HepG2 (cell line): Measurements from ENCODE around the gene ATP6V0D1. TPM values are rescaled to one million over a fixed set of nuclear protein-coding genes. Genes with fewer than 3 reads are reported as not detected.

Experiments
- MTF1 ChIP-seq: sonication (generic); formaldehyde crosslinking; IDR thresholded peaks from 2 replicates; pipeline ENCODE4 v1.5.0; 2020; ENCODE audit warnings: missing genetic modification reagents
- NR3C1 ChIP-seq: sonication (generic); formaldehyde crosslinking; IDR thresholded peaks from 2 replicates; pipeline ENCODE4 v1.4.0; 2020; ENCODE audit warnings: missing genetic modification reagents
- REXO4 ChIP-seq: sonication (generic); formaldehyde crosslinking; IDR thresholded peaks from 2 replicates; pipeline ENCODE4 v1.8.0; 2022; ENCODE audit warnings: missing genetic modification reagents, mild to moderate bottlenecking, borderline replicate concordance
- SOX6 ChIP-seq, 2 experiments: fragments of 450-650 bp in 1 of 2; sonication (generic) in 1 of 2; formaldehyde crosslinking in 1 of 2; IDR thresholded peaks; 2 replicates each; pipeline versions ENCODE4 v1.4.0 to v1.6.1; 2017 to 2020; ENCODE audit warnings: antibody characterized with exemption in 1 of 2, mild to moderate bottlenecking in 1 of 2, missing genetic modification reagents in 1 of 2
- ZNF75D ChIP-seq: sonication (generic); formaldehyde crosslinking; IDR thresholded peaks from 2 replicates; pipeline ENCODE4 v1.8.1; 2023; ENCODE audit warnings: missing genetic modification reagents, mild to moderate bottlenecking, borderline replicate concordance
- ZNF883 ChIP-seq: sonication (generic); formaldehyde crosslinking; IDR thresholded peaks from 2 replicates; pipeline ENCODE4 v1.5.1; 2020; ENCODE audit warnings: mild to moderate bottlenecking, missing genetic modification reagents; ENCODE audit errors: not compliant biosample characterization
- polyA plus RNA-seq, 8 experiments: library from polyadenylated mRNA; depleted of rRNA in 3 of 8; stranded (reverse) in 7 of 8; unstranded in 1 of 8; fragments of >200 nt; fragmentation: Illumina TruSeq in 4 of 8; extraction: Trizol in 4 of 8; gene quantifications; 2 replicates each; pipeline versions ENCODE4 v1.2.1 to v1.2.3, GENCODE V29; 2011 to 2016; ENCODE audit warnings: low read depth in 4 of 8, missing spikeins in 1 of 8, mixed read lengths in 1 of 8; ENCODE audit not compliant: insufficient read depth in 1 of 8
- total RNA-seq, 5 experiments: library from RNA; depleted of rRNA; stranded (reverse); fragments of >200 nt; fragmentation: Illumina TruSeq; extraction: Trizol; gene quantifications; 2 replicates each; pipeline ENCODE4 v1.2.3, GENCODE V29; 2016; ENCODE audit warnings: low read depth in 1 of 5
- TF ChIP-seq, protein P1 (sequence below): sonication (generic); formaldehyde crosslinking; IDR thresholded peaks from 2 replicates; pipeline ENCODE4 v1.4.0; 2020; ENCODE audit warnings: mild to moderate bottlenecking, low read depth, missing genetic modification reagents
- TF ChIP-seq, protein P2 (sequence below): sonication (generic); formaldehyde crosslinking; IDR thresholded peaks from 2 replicates; pipeline ENCODE4 v1.8.0; 2022; ENCODE audit warnings: mild to moderate bottlenecking, missing genetic modification reagents; ENCODE audit not compliant: insufficient replicate concordance
- TF ChIP-seq, protein P3 (sequence below): sonication (generic); formaldehyde crosslinking; IDR thresholded peaks from 2 replicates; pipeline ENCODE4 v1.4.0; 2020; ENCODE audit warnings: missing genetic modification reagents; ENCODE audit errors: not compliant biosample characterization
- TF ChIP-seq, protein P4 (sequence below): sonication (generic); formaldehyde crosslinking; IDR thresholded peaks from 2 replicates; pipeline ENCODE4 v1.4.0; 2020; ENCODE audit warnings: low read depth, missing genetic modification reagents
- TF ChIP-seq, protein P5 (sequence below): sonication (generic); formaldehyde crosslinking; IDR thresholded peaks from 2 replicates; pipeline ENCODE4 v1.5.0; 2020; ENCODE audit warnings: missing genetic modification reagents
- TF ChIP-seq, protein P6 (sequence below): sonication (generic); formaldehyde crosslinking; IDR thresholded peaks from 2 replicates; pipeline ENCODE4 v1.4.0; 2020; ENCODE audit warnings: missing genetic modification reagents, borderline replicate concordance
- TF ChIP-seq, protein P7 (sequence below): sonication (generic); formaldehyde crosslinking; conservative IDR thresholded peaks from 2 replicates; pipeline ENCODE4 v1.8.0; 2022; ENCODE audit warnings: missing genetic modification reagents

The ATP6V0D1 gene
- total and polyA plus RNA-seq, 2 of the 13 experiments (the other 11 are each of a cell fraction or from before 2014, with no cell fraction given): 51.1 to 61.3 TPM

DNA sequence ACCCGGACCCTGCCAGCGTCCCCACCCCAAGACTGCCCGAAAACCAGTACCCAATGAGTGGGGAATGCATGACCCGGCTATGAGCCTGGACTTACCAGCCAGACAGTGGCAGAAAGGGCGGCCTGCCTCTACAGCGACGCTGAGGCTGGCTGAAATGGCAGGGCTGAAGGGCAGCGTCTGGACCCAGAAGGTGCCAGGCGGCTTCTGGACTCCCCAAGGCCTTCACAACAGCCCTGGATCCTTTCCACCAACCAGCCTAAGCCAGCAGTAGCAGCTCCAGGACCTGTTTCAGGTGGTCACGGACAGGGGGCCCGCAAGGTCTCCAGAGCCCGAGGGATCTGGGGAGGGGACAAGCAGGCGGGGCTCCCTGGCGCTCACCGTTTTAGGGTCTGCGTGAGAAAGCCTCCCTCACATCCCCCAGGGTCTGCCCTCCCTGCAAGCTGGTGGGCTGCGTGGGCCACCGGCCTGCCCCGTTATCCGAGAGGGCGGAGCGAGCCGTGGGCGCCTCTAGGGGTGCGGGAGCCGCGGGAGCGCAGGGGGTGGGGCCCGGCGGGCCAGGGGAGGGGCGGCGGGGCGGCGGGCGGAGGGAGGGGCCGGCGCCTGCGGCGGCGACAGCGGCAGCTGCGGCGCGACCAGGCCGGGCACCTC is 47.4 kb upstream of the ATP6V0D1 start, which contains the start of gene RIPOR1 (continued):
- TF ChIP-seq MTF1 (CRISPR knock-in tag) (no peak), ZNF883 (CRISPR knock-in tag) (no peak), SOX6 (IDR thresholded peaks at IDR 0.05) (no peak), SOX6 (CRISPR knock-in tag; IDR thresholded peaks at IDR 0.05) (no peak), ZNF75D (no peak), NR3C1 (CRISPR knock-in tag) (no peak), REXO4 (CRISPR knock-in tag) (no peak)
- TF ChIP-seq, protein P1, sequence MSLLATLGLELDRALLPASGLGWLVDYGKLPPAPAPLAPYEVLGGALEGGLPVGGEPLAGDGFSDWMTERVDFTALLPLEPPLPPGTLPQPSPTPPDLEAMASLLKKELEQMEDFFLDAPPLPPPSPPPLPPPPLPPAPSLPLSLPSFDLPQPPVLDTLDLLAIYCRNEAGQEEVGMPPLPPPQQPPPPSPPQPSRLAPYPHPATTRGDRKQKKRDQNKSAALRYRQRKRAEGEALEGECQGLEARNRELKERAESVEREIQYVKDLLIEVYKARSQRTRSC (CRISPR knock-in tag): no peak
- TF ChIP-seq, protein P2, sequence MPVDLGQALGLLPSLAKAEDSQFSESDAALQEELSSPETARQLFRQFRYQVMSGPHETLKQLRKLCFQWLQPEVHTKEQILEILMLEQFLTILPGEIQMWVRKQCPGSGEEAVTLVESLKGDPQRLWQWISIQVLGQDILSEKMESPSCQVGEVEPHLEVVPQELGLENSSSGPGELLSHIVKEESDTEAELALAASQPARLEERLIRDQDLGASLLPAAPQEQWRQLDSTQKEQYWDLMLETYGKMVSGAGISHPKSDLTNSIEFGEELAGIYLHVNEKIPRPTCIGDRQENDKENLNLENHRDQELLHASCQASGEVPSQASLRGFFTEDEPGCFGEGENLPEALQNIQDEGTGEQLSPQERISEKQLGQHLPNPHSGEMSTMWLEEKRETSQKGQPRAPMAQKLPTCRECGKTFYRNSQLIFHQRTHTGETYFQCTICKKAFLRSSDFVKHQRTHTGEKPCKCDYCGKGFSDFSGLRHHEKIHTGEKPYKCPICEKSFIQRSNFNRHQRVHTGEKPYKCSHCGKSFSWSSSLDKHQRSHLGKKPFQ (CRISPR knock-in tag): no peak
- TF ChIP-seq, protein P3, sequence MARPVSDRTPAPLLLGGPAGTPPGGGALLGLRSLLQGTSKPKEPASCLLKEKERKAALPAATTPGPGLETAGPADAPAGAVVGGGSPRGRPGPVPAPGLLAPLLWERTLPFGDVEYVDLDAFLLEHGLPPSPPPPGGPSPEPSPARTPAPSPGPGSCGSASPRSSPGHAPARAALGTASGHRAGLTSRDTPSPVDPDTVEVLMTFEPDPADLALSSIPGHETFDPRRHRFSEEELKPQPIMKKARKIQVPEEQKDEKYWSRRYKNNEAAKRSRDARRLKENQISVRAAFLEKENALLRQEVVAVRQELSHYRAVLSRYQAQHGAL (CRISPR knock-in tag): no peak
- TF ChIP-seq, protein P4, sequence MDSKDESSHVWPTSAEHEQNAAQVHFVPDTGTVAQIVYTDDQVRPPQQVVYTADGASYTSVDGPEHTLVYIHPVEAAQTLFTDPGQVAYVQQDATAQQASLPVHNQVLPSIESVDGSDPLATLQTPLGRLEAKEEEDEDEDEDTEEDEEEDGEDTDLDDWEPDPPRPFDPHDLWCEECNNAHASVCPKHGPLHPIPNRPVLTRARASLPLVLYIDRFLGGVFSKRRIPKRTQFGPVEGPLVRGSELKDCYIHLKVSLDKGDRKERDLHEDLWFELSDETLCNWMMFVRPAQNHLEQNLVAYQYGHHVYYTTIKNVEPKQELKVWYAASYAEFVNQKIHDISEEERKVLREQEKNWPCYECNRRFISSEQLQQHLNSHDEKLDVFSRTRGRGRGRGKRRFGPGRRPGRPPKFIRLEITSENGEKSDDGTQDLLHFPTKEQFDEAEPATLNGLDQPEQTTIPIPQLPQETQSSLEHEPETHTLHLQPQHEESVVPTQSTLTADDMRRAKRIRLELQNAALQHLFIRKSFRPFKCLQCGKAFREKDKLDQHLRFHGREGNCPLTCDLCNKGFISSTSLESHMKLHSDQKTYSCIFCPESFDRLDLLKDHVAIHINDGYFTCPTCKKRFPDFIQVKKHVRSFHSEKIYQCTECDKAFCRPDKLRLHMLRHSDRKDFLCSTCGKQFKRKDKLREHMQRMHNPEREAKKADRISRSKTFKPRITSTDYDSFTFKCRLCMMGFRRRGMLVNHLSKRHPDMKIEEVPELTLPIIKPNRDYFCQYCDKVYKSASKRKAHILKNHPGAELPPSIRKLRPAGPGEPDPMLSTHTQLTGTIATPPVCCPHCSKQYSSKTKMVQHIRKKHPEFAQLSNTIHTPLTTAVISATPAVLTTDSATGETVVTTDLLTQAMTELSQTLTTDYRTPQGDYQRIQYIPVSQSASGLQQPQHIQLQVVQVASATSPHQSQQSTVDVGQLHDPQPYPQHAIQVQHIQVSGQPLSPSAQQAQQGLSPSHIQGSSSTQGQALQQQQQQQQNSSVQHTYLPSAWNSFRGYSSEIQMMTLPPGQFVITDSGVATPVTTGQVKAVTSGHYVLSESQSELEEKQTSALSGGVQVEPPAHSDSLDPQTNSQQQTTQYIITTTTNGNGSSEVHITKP (CRISPR knock-in tag): peak; percentile 9; the same call in 1 of the 2 replicates
- TF ChIP-seq, protein P5, sequence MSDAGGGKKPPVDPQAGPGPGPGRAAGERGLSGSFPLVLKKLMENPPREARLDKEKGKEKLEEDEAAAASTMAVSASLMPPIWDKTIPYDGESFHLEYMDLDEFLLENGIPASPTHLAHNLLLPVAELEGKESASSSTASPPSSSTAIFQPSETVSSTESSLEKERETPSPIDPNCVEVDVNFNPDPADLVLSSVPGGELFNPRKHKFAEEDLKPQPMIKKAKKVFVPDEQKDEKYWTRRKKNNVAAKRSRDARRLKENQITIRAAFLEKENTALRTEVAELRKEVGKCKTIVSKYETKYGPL: 0 out of 2 replicates have a peak, but pooled peaks have one; percentile 9
- TF ChIP-seq, protein P6, sequence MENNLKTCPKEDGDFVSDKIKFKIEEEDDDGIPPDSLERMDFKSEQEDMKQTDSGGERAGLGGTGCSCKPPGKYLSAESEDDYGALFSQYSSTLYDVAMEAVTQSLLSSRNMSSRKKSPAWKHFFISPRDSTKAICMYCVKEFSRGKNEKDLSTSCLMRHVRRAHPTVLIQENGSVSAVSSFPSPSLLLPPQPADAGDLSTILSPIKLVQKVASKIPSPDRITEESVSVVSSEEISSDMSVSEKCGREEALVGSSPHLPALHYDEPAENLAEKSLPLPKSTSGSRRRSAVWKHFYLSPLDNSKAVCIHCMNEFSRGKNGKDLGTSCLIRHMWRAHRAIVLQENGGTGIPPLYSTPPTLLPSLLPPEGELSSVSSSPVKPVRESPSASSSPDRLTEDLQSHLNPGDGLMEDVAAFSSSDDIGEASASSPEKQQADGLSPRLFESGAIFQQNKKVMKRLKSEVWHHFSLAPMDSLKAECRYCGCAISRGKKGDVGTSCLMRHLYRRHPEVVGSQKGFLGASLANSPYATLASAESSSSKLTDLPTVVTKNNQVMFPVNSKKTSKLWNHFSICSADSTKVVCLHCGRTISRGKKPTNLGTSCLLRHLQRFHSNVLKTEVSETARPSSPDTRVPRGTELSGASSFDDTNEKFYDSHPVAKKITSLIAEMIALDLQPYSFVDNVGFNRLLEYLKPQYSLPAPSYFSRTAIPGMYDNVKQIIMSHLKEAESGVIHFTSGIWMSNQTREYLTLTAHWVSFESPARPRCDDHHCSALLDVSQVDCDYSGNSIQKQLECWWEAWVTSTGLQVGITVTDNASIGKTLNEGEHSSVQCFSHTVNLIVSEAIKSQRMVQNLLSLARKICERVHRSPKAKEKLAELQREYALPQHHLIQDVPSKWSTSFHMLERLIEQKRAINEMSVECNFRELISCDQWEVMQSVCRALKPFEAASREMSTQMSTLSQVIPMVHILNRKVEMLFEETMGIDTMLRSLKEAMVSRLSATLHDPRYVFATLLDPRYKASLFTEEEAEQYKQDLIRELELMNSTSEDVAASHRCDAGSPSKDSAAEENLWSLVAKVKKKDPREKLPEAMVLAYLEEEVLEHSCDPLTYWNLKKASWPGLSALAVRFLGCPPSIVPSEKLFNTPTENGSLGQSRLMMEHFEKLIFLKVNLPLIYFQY: no peak
- TF ChIP-seq, protein P7, sequence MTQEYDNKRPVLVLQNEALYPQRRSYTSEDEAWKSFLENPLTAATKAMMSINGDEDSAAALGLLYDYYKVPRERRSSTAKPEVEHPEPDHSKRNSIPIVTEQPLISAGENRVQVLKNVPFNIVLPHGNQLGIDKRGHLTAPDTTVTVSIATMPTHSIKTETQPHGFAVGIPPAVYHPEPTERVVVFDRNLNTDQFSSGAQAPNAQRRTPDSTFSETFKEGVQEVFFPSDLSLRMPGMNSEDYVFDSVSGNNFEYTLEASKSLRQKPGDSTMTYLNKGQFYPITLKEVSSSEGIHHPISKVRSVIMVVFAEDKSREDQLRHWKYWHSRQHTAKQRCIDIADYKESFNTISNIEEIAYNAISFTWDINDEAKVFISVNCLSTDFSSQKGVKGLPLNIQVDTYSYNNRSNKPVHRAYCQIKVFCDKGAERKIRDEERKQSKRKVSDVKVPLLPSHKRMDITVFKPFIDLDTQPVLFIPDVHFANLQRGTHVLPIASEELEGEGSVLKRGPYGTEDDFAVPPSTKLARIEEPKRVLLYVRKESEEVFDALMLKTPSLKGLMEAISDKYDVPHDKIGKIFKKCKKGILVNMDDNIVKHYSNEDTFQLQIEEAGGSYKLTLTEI (CRISPR knock-in tag): no peak
